CD4-positive, alpha-beta T cell (primary cell): Measurements from ENCODE around the gene CADM1. TPM values are rescaled to one million over a fixed set of nuclear protein-coding genes. Genes with fewer than 3 reads are reported as not detected.

Experiments
- ATAC-seq: fragments of 200-7000 bp; cut with Tn5 transposase; one replicate; pipeline ENCODE4 v1.10.0; 2022; ENCODE audit warnings: mild to moderate bottlenecking; ENCODE audit not compliant: poor library complexity
- CTCF ChIA-PET: fragments of 350-600 bp; sonication (Branson Sonifier 250); formaldehyde crosslinking; loops from one replicate; lab custom pipeline; 2021; ENCODE audit warnings: antibody characterized with exemption, inconsistent platforms; lab: Charles Lee
- POLR2A ChIA-PET: fragments of 350-600 bp; sonication (Branson Sonifier 250); formaldehyde crosslinking; loops from one replicate; lab custom pipeline; 2021; ENCODE audit warnings: antibody characterized with exemption, inconsistent platforms; lab: Charles Lee
- DNase-seq, 14 experiments: peaks; one replicate each; pipeline ENCODE4 v3.0.0-alpha.2; 2013 to 2020; ENCODE audit warnings: mixed read lengths in 2 of 14
- H3K27ac ChIP-seq, 2 donors: one replicate each; pipeline versions ENCODE4 v1.5.1 to v1.7.0; 2013; ENCODE audit warnings: low read length in 2 of 2, low read depth in 1 of 2, mild to moderate bottlenecking in 1 of 2
- H3K27me3 ChIP-seq, 2 experiments: 1 replicate in 1 of 2; 2 replicates in 1 of 2; pipeline versions ENCODE4 v1.6.1 to v1.7.0; 2013; ENCODE audit warnings: low read length in 2 of 2, control low read depth in 1 of 2, mild to moderate bottlenecking in 1 of 2, moderate library complexity in 1 of 2; ENCODE audit not compliant: insufficient read depth in 2 of 2, control insufficient read depth in 1 of 2
- H3K36me3 ChIP-seq: one replicate; pipeline ENCODE4 v1.6.1; 2013; ENCODE audit warnings: low read length, control low read depth; ENCODE audit not compliant: insufficient read depth
- H3K4me1 ChIP-seq: one replicate; pipeline ENCODE4 v1.6.1; 2013; ENCODE audit warnings: low read length, control low read depth; ENCODE audit not compliant: insufficient read depth
- H3K4me3 ChIP-seq: one replicate; pipeline ENCODE4 v1.5.1; 2013; ENCODE audit warnings: mild to moderate bottlenecking, low read length, moderate library complexity
- H3K9me3 ChIP-seq, 2 experiments: 1 replicate in 1 of 2; 2 replicates in 1 of 2; pipeline versions ENCODE4 v1.6.1 to v1.7.0; 2013; ENCODE audit warnings: low read length in 2 of 2, mild to moderate bottlenecking in 2 of 2, control low read depth in 1 of 2, moderate library complexity in 1 of 2; ENCODE audit not compliant: control insufficient read depth in 1 of 2, insufficient read depth in 1 of 2
- H3K27ac Mint-ChIP-seq: one replicate; pipeline ENCODE4 v1.8.0; 2020; ENCODE audit warnings: mixed read lengths
- H3K27me3 Mint-ChIP-seq: one replicate; pipeline ENCODE4 v1.8.0; 2021; ENCODE audit warnings: mixed read lengths
- H3K36me3 Mint-ChIP-seq: one replicate; pipeline ENCODE4 v1.8.0; 2021; ENCODE audit warnings: low read depth, mixed read lengths
- H3K4me1 Mint-ChIP-seq: one replicate; pipeline ENCODE4 v1.8.0; 2021; ENCODE audit warnings: low read depth, mixed read lengths
- H3K4me3 Mint-ChIP-seq: one replicate; pipeline ENCODE4 v1.8.0; 2020; ENCODE audit warnings: mild to moderate bottlenecking, mixed read lengths
- H3K9me3 Mint-ChIP-seq: one replicate; pipeline ENCODE4 v1.8.0; 2020; ENCODE audit warnings: mixed read lengths
- CTCF ChIP-seq: fragments of 200-600 bp; IDR thresholded peaks from one replicate; pipeline ENCODE4 v1.8.0; 2022; ENCODE audit warnings: antibody characterized with exemption, mild to moderate bottlenecking
- intact Hi-C, 2 experiments: fragments of 100-400 bp; cut with DNase I in 1 of 2; cut with micrococcal nuclease in 1 of 2; formaldehyde crosslinking; loops; one replicate each; pipeline versions ENCODE4 v1.15.1 to v1.9.0; 2023 to 2025; cut with DNase I, micrococcal nuclease
- total RNA-seq, 174 experiments: library from RNA in 2 of 174; stranded (reverse) in 2 of 174; gene quantifications; one replicate each; pipeline ENCODE4 v1.2.3 and lab custom pipeline; 2021 to 2026

Gene CADM1
- total RNA-seq, 2 experiments from 2014 or later: 1.1 to 1.4 TPM

GRCh38 chr11:115379528-115379927, 124.7 kb downstream of the CADM1 start:
- Mint-ChIP-seq H3K27ac (no peak overlapping the region), H3K36me3 (no peaks in the 10 kb centered on the region), H3K4me3 (no peak overlapping the region), H3K27me3 (no peaks in the 10 kb centered on the region), H3K9me3 (no peaks in the 10 kb centered on the region), H3K4me1 (no peaks in the 10 kb centered on the region)
- Histone ChIP-seq H3K9me3 (no peaks in the 10 kb centered on the region), H3K36me3 (no peaks in the 10 kb centered on the region), H3K27ac (no peak overlapping the region), H3K4me1 (no peaks in the 10 kb centered on the region), H3K27me3 (peaks cover 0 to 4% of the 10 kb centered on the region in 2 experiments), H3K4me3 (no peak overlapping the region)
- ATAC-seq: no peak
- CTCF ChIA-PET: no interaction called here
- intact Hi-C loops: loop anchor here in 1 of 2 experiments (10.0 kb wide), 1 partner anchor 55 kb away; no protein-coding TSS in a partner anchor
- POLR2A ChIA-PET: no interaction called here
- TF ChIP-seq CTCF: no peak
- DNase-seq: no peak

- no peaks in the 10 kb centered on the region for H3K9me3 Mint-ChIP-seq
- DNase-seq (no peak), ATAC-seq (no peak)
- H3K27me3 Mint-ChIP-seq: no peaks in the 10 kb centered on the region
- no peaks in the 10 kb centered on the region for H3K27me3 ChIP-seq
- ChIA-PET POLR2A (no interaction called here), CTCF (no interaction called here)
- no peaks in the 10 kb centered on the region for H3K36me3 ChIP-seq
- H3K4me1 Mint-ChIP-seq: no peaks in the 10 kb centered on the region
- H3K36me3 Mint-ChIP-seq: no peaks in the 10 kb centered on the region
- no peak overlapping the region for H3K4me3 Mint-ChIP-seq
- H3K4me3 ChIP-seq: no peak overlapping the region
- intact Hi-C loops: loop anchor here in 1 of 2 experiments (10.0 kb wide), 1 partner anchor 56 kb away; no protein-coding TSS in a partner anchor
- no peak overlapping the region for H3K27ac ChIP-seq
- H3K27ac Mint-ChIP-seq: no peak overlapping the region
- no peaks in the 10 kb centered on the region for H3K4me1 ChIP-seq
- H3K9me3 ChIP-seq: no peaks in the 10 kb centered on the region
- no peak for TF ChIP-seq CTCF
Observed at GRCh38 chr11:115378557-115378956, 125.7 kb downstream of the CADM1 start.

GRCh38 chr11:115377882-115378296, 126.3 kb downstream of the CADM1 start:
- no peak overlapping the region for H3K4me3 Mint-ChIP-seq
- Histone ChIP-seq H3K27ac (no peak overlapping the region), H3K36me3 (no peaks in the 10 kb centered on the region), H3K4me3 (no peak overlapping the region), H3K4me1 (no peaks in the 10 kb centered on the region), H3K9me3 (no peaks in the 10 kb centered on the region), H3K27me3 (no peaks in the 10 kb centered on the region)
- no peaks in the 10 kb centered on the region for H3K9me3 Mint-ChIP-seq
- no peak for TF ChIP-seq CTCF
- intact Hi-C loops: loop anchor here in 1 of 2 experiments (10.0 kb wide), 1 partner anchor 57 kb away; no protein-coding TSS in a partner anchor
- ATAC-seq (no peak), DNase-seq (no peak)
- ChIA-PET CTCF (no interaction called here), POLR2A (no interaction called here)
- H3K36me3 Mint-ChIP-seq: no peaks in the 10 kb centered on the region
- no peaks in the 10 kb centered on the region for H3K27me3 Mint-ChIP-seq
- no peak overlapping the region for H3K27ac Mint-ChIP-seq
- H3K4me1 Mint-ChIP-seq: no peaks in the 10 kb centered on the region
